Measurements from ENCODE around the gene HERC3.
"Not testable (repeated sequence)": the region's sequence is repeated elsewhere in the genome, so short reads cannot be mapped to it uniquely, and the experiment has no call there.

Gene HERC3

GRCh38 chr4:88606832-88607231 is 14.6 kb downstream of the HERC3 start:
- FAIRE-seq (no peak), DNase-seq (ENCODE audit: low spot score) (no peak)

- DNase-seq (ENCODE audit: low spot score), result no peak
- no peak for FAIRE-seq
Measured at GRCh38 chr4:88609387-88609786, 17.1 kb downstream of the HERC3 start.

- not testable (repeated sequence) for FAIRE-seq; DNase-seq (ENCODE audit: low spot score)
Measured at GRCh38 chr4:88609794-88610193, 17.5 kb downstream of the HERC3 start.

GRCh38 chr4:88610771-88611170 is 18.5 kb downstream of the HERC3 start:
- FAIRE-seq, result peak; percentile 66
- peak; percentile 39 for DNase-seq (ENCODE audit: low spot score)

GRCh38 chr4:88613417-88613875 is 21.2 kb downstream of the HERC3 start:
- FAIRE-seq (no peak), DNase-seq (ENCODE audit: low spot score) (no peak)

- FAIRE-seq, result no peak
Measured at GRCh38 chr4:88614058-88614457, 21.8 kb downstream of the HERC3 start.

GRCh38 chr4:88616275-88617150 is 24.2 kb downstream of the HERC3 start:
- no peak for FAIRE-seq
- DNase-seq (ENCODE audit: low spot score), result no peak

More at GRCh38 chr4:88614058-88614457, 21.8 kb downstream of the HERC3 start:
- no peak for DNase-seq (ENCODE audit: low spot score)

GRCh38 chr4:88618782-88619485 is 26.7 kb downstream of the HERC3 start:
- DNase-seq (ENCODE audit: low spot score) (no peak), FAIRE-seq (no peak)

GRCh38 chr4:88619971-88620370 is 27.7 kb downstream of the HERC3 start:
- no peak for FAIRE-seq

GRCh38 chr4:88621763-88622327 is 29.6 kb downstream of the HERC3 start:
- DNase-seq (ENCODE audit: low spot score), result no peak
- no peak for FAIRE-seq

More at GRCh38 chr4:88619971-88620370, 27.7 kb downstream of the HERC3 start:
- no peak for DNase-seq (ENCODE audit: low spot score)

GRCh38 chr4:88623097-88623496 is 30.8 kb downstream of the HERC3 start:
- DNase-seq (ENCODE audit: low spot score) (peak; percentile 70), FAIRE-seq (peak; percentile 65)

- FAIRE-seq (no peak), DNase-seq (ENCODE audit: low spot score) (no peak)
Measured at GRCh38 chr4:88628746-88629145, 36.5 kb downstream of the HERC3 start.

GRCh38 chr4:88629826-88630225 is 37.5 kb downstream of the HERC3 start:
- DNase-seq (ENCODE audit: low spot score) (no peak), FAIRE-seq (no peak)

- DNase-seq (ENCODE audit: low spot score) (peak; percentile 53), FAIRE-seq (peak; percentile 80)
Measured at GRCh38 chr4:88630756-88631155, 38.5 kb downstream of the HERC3 start.

GRCh38 chr4:88643932-88644331 is 51.7 kb downstream of the HERC3 start:
- no peak for FAIRE-seq

GRCh38 chr4:88645994-88646393 is 53.7 kb downstream of the HERC3 start:
- FAIRE-seq, result no peak
- DNase-seq (ENCODE audit: low spot score), result no peak

More at GRCh38 chr4:88643932-88644331, 51.7 kb downstream of the HERC3 start:
- DNase-seq (ENCODE audit: low spot score), result no peak

- FAIRE-seq (no peak), DNase-seq (ENCODE audit: low spot score) (no peak)
Measured at GRCh38 chr4:88646528-88647280, 54.4 kb downstream of the HERC3 start.

GRCh38 chr4:88649716-88650115 is 57.4 kb downstream of the HERC3 start:
- FAIRE-seq, result no peak
- no peak for DNase-seq (ENCODE audit: low spot score)

- FAIRE-seq, result no peak
- DNase-seq (ENCODE audit: low spot score), result no peak
Measured at GRCh38 chr4:88653371-88653946, 61.2 kb downstream of the HERC3 start.

GRCh38 chr4:88655226-88655625 is 62.9 kb downstream of the HERC3 start:
- FAIRE-seq, result no peak

More at GRCh38 chr4:88655226-88655625, 62.9 kb downstream of the HERC3 start:
- no peak for DNase-seq (ENCODE audit: low spot score)

Data from RCC 7860 (cell line).